Keratinocyte (primary cell): Measurements from ENCODE around the gene HECTD4.

ENCODE experiments used
- CTCF ChIP-seq, 3 experiments: IDR thresholded peaks in 1 of 3; conservative IDR thresholded peaks in 1 of 3; optimal IDR thresholded peaks in 1 of 3; 2 replicates in 2 of 3; 3 replicates in 1 of 3; pipeline versions ENCODE3 to v1.5.1; 2011; ENCODE audit warnings: low read length in 3 of 3, mild to moderate bottlenecking in 3 of 3, moderate library complexity in 2 of 3, control low read depth in 1 of 3, inconsistent platforms in 1 of 3; ENCODE audit not compliant: insufficient read depth in 2 of 3; ENCODE audit errors: extremely low read depth in 1 of 3
- EZH2 ChIP-seq: IDR thresholded peaks from one replicate; pipeline ENCODE4 v1.6.1; 2012; ENCODE audit warnings: inconsistent platforms, mild to moderate bottlenecking, low read length, moderate library complexity

DNA sequence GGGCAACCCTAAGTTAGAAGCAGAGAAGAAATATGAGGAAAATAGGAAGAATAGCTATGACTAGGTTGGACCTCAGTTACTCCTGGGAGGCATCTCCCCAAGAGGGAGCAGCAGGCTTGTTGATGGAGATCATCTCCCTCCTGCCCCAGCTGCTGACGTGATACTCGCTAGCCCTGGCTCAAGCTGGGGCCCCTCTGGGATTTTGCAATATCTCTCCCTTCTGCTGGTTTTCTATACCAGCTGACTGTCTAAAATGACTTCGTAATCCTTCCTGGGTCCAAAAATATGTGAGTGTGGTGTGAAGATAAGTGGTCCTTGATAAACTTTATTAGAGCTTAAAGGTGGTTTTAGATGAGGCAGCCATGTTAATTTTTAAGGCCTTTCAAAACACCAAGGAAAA is 4.5 kb upstream of the HECTD4 start:
- TF ChIP-seq CTCF (optimal IDR thresholded peaks at IDR 0.05 in 1 of 3, IDR thresholded peaks at IDR 0.05 in 1 of 3, conservative IDR thresholded peaks at IDR 0.05 in 1 of 3; ENCODE audit: extremely low read depth in 1 of 3, insufficient read depth in 2 of 3, low read length in 3 of 3) (no peak), EZH2 (no peak)
